ENCODE results near the gene TULP4. TPM values are rescaled to one million over a fixed set of nuclear protein-coding genes. Genes with fewer than 3 reads are reported as not detected.

Gene TULP4
- total and polyA plus RNA-seq, 2 of the 8 experiments (the other 6 are each of a cell fraction or from before 2014, with no cell fraction given): 7.7 to 51.6 TPM

- H3K27ac ChIP-seq (ENCODE audit: low read depth, low read length): peak overlapping the region; percentile 20; the same call in 1 of the 2 replicates
- FAIRE-seq: no peak
- 0 out of 2 replicates have a peak, but pooled peaks have one; percentile 41 for TF ChIP-seq GABPA (IDR thresholded peaks at IDR 0.05; ENCODE audit: borderline replicate concordance, insufficient read depth, low read length)
- peak; percentile 95 for TF ChIP-seq KDM4A (IDR thresholded peaks at IDR 0.05; ENCODE audit: low read depth, low read length, severe bottlenecking)
- peak; percentile 80 for TF ChIP-seq YY1 (IDR thresholded peaks at IDR 0.05; ENCODE audit: low read depth, low read length)
- TF ChIP-seq ASH2L (IDR thresholded peaks at IDR 0.05; ENCODE audit: low read length): peak; percentile 91
- no peak for TF ChIP-seq CHD1 (IDR thresholded peaks at IDR 0.05; ENCODE audit: low read depth, low read length)
- no peak for TF ChIP-seq EZH2 (IDR thresholded peaks at IDR 0.05; ENCODE audit: low read depth, low read length, severe bottlenecking)
- peak; percentile 26; the same call in 1 of the 2 replicates for TF ChIP-seq SUZ12 (IDR thresholded peaks at IDR 0.05; ENCODE audit: low read length)
- peak; percentile 98 for TF ChIP-seq SAP30 (IDR thresholded peaks at IDR 0.05; ENCODE audit: insufficient read depth, insufficient replicate concordance, low read length)
- TF ChIP-seq CEBPB (IDR thresholded peaks at IDR 0.05; ENCODE audit: low read depth, low read length): no peak
- TF ChIP-seq PHF8 (conservative IDR thresholded peaks at IDR 0.05; ENCODE audit: low read depth, low read length): peak; percentile 50
- peak; percentile 89 for TF ChIP-seq CTBP2 (IDR thresholded peaks at IDR 0.05; ENCODE audit: borderline replicate concordance, insufficient read depth, insufficient read length, low read length)
Observed at GRCh38 chr6:158536084-158536890, 224.0 kb downstream of the TULP4 start.

More at GRCh38 chr6:158536084-158536890, 224.0 kb downstream of the TULP4 start:
- Histone ChIP-seq H3K79me1 (ENCODE audit: low read depth, low read length) (no peaks in the 10 kb centered on the region), H2AK5ac (ENCODE audit: low read depth, low read length) (no peak overlapping the region), H4K8ac (ENCODE audit: extremely low read depth, insufficient read depth, low read length) (peak overlapping the region; percentile 85), H3K23ac (ENCODE audit: insufficient read length) (no peak overlapping the region), H2BK12ac (ENCODE audit: low read depth, low read length) (no peak overlapping the region), H3K4me3 (ENCODE audit: extremely low read depth in 1 of 4, insufficient read depth in 2 of 4, low read depth in 3 of 4, low read length in 4 of 4) (peak overlapping the region; percentile 77 to 96 (median 80)), H2BK120ac (replicated peaks; ENCODE audit: low read depth, low read length) (no peak overlapping the region), H3K56ac (replicated peaks; ENCODE audit: insufficient read length, low read depth, low read length) (peak overlapping the region; percentile 57), H2BK5ac (ENCODE audit: low read depth, low read length) (peak overlapping the region; percentile 81; the same call in 1 of the 2 replicates), H4K91ac (replicated peaks; ENCODE audit: insufficient read length, low read length) (no peak overlapping the region), H2BK15ac (ENCODE audit: low read length) (no peak overlapping the region), H3K27me3 (replicated peaks in 1 of 4; ENCODE audit: control insufficient read depth in 3 of 4, extremely low read depth in 1 of 4, insufficient read depth in 3 of 4, low read length in 3 of 4) (peaks cover 0 to 3% (median 1%) of the 10 kb centered on the region in 4 experiments; a peak in 3 of 7 replicates), H3K18ac (ENCODE audit: extremely low read depth, low read length) (peak overlapping the region; percentile 83), H4K5ac (ENCODE audit: insufficient read length, low read depth, low read length) (peak overlapping the region; percentile 36), H3K79me2 (ENCODE audit: control insufficient read depth in 1 of 2, insufficient read depth in 2 of 2, low read length in 2 of 2) (no peaks in the 10 kb centered on the region), H3K36me3 (ENCODE audit: control insufficient read depth in 2 of 4, insufficient read depth in 4 of 4, low read length in 3 of 4) (no peaks in the 10 kb centered on the region), H3K9ac (replicated peaks in 1 of 4; ENCODE audit: extremely low read depth in 1 of 4, low read depth in 3 of 4, low read length in 3 of 4) (peak overlapping the region; percentile 42 to 81 (median 59); a peak in 5 of 7 replicates), H2AFZ (ENCODE audit: low read length) (no peak overlapping the region), H3K14ac (ENCODE audit: insufficient read length) (no peak overlapping the region), H4K20me1 (replicated peaks in 1 of 2; ENCODE audit: control insufficient read depth in 1 of 2, insufficient read depth in 2 of 2, low read length in 2 of 2) (no peaks in the 10 kb centered on the region), H3K9me3 (ENCODE audit: insufficient read depth in 2 of 2, low read depth in 1 of 2, low read length in 1 of 2) (no peaks in the 10 kb centered on the region), H3K23me2 (ENCODE audit: low read depth, low read length) (peaks cover 2% of the 10 kb centered on the region; the same call in 1 of the 2 replicates), H3K4me1 (replicated peaks in 1 of 4; ENCODE audit: control insufficient read depth in 3 of 4, insufficient read depth in 4 of 4, low read length in 3 of 4) (peaks cover 2 to 3% (median 2%) of the 10 kb centered on the region in 4 experiments; a peak in 2 of 7 replicates), H3K4ac (replicated peaks; ENCODE audit: insufficient read length, low read depth, low read length) (no peak overlapping the region), H2BK20ac (ENCODE audit: low read length) (no peak overlapping the region), H3K4me2 (ENCODE audit: insufficient read depth in 1 of 2, low read depth in 2 of 2, low read length in 2 of 2) (peak overlapping the region; percentile 58 to 86)
- POLR2A ChIA-PET (ENCODE audit: partially characterized antibody): interaction anchor here (0.6 to 2.5 kb wide), 13 partner anchors 9 to 322 kb away, joined by 3 to 11 read pairs (median 3); no protein-coding TSS in a partner anchor
- CTCF ChIA-PET (ENCODE audit: partially characterized antibody): interaction anchor here (0.8 to 4.1 kb wide), 9 partner anchors 11 to 322 kb away, joined by 3 to 16 read pairs (median 4); no protein-coding TSS in a partner anchor
- WGBS, 2 experiments (ENCODE audit: extremely low coverage in 1 of 2, insufficient coverage in 1 of 2, insufficient read length in 1 of 2, insufficient replicate concordance in 2 of 2, low coverage in 1 of 2, low lambda C conversion rate in 2 of 2, missing lambda C conversion rate in 1 of 2): 1% methylated on average over 27 of the region's 75 CpGs; no CpG with 5 or more reads in 1 of the 2 experiments
- peak in 1 of 2 experiments; percentile 92 for DNase-seq (ENCODE audit: low read depth in 1 of 2, low spot score in 2 of 2)
